HepG2 (cell line): ENCODE measurements around the gene STAT6. TPM values are rescaled to one million over a fixed set of nuclear protein-coding genes. Genes with fewer than 3 reads are reported as not detected.

ENCODE experiments used
- GTF2F1 ChIP-seq: fragments of 150-350 bp; IDR thresholded peaks from 2 replicates; pipeline ENCODE4 v1.6.1; 2014; ENCODE audit warnings: low read length
- GZF1 ChIP-seq: sonication (generic); formaldehyde crosslinking; IDR thresholded peaks from 2 replicates; pipeline ENCODE4 v1.5.1; 2020; ENCODE audit warnings: mild to moderate bottlenecking, missing genetic modification reagents
- NFE2L1 ChIP-seq: sonication (generic); formaldehyde crosslinking; IDR thresholded peaks from 2 replicates; pipeline ENCODE4 v1.4.0; 2020; ENCODE audit warnings: missing genetic modification reagents, mild to moderate bottlenecking, borderline replicate concordance
- POLR2AphosphoS2 ChIP-seq: IDR thresholded peaks from 2 replicates; pipeline ENCODE4 v1.6.1; 2011; ENCODE audit warnings: low read depth, low read length, improper control_type of control experiment
- SKIL ChIP-seq: sonication (generic); formaldehyde crosslinking; IDR thresholded peaks from 2 replicates; pipeline ENCODE4 v1.8.0; 2022; ENCODE audit warnings: missing genetic modification reagents, mild to moderate bottlenecking, moderate library complexity, borderline replicate concordance
- SP5 ChIP-seq: IDR thresholded peaks from 2 replicates; pipeline ENCODE4 v1.6.1; 2016; ENCODE audit warnings: low read depth, borderline replicate concordance
- TCF7 ChIP-seq: sonication (generic); IDR thresholded peaks from 2 replicates; pipeline ENCODE4 v1.6.1; 2016; ENCODE audit warnings: antibody characterized with exemption, low read depth
- ZBTB25 ChIP-seq: IDR thresholded peaks from 2 replicates; pipeline ENCODE4 v1.6.1; 2018; ENCODE audit warnings: missing genetic modification reagents
- ZNF510 ChIP-seq: sonication (generic); formaldehyde crosslinking; IDR thresholded peaks from 2 replicates; pipeline ENCODE4 v1.4.0; 2020; ENCODE audit warnings: low read depth, mild to moderate bottlenecking, missing genetic modification reagents
- ZNF589 ChIP-seq: sonication (generic); formaldehyde crosslinking; conservative IDR thresholded peaks from 2 replicates; pipeline ENCODE4 v1.8.0; 2022; ENCODE audit warnings: mild to moderate bottlenecking, moderate library complexity, missing genetic modification reagents
- ZNF709 ChIP-seq: sonication (generic); formaldehyde crosslinking; IDR thresholded peaks from 2 replicates; pipeline ENCODE4 v1.5.0; 2020; ENCODE audit warnings: mild to moderate bottlenecking, missing genetic modification reagents
- polyA plus RNA-seq, 8 experiments: library from polyadenylated mRNA; depleted of rRNA in 3 of 8; stranded (reverse) in 7 of 8; unstranded in 1 of 8; fragments of >200 nt; fragmentation: Illumina TruSeq in 4 of 8; extraction: Trizol in 4 of 8; gene quantifications; 2 replicates each; pipeline versions ENCODE4 v1.2.1 to v1.2.3, GENCODE V29; 2011 to 2016; ENCODE audit warnings: low read depth in 4 of 8, missing spikeins in 1 of 8, mixed read lengths in 1 of 8; ENCODE audit not compliant: insufficient read depth in 1 of 8
- total RNA-seq, 5 experiments: library from RNA; depleted of rRNA; stranded (reverse); fragments of >200 nt; fragmentation: Illumina TruSeq; extraction: Trizol; gene quantifications; 2 replicates each; pipeline ENCODE4 v1.2.3, GENCODE V29; 2016; ENCODE audit warnings: low read depth in 1 of 5
- TF ChIP-seq, protein P1 (sequence below): sonication (generic); formaldehyde crosslinking; conservative IDR thresholded peaks from 2 replicates; pipeline ENCODE4 v1.8.0; 2022; ENCODE audit warnings: low read depth, missing genetic modification reagents
- TF ChIP-seq, protein P2 (sequence below), 2 experiments: fragments of 450-650 bp in 1 of 2; sonication (generic) in 1 of 2; formaldehyde crosslinking in 1 of 2; IDR thresholded peaks; 2 replicates each; pipeline versions ENCODE4 v1.6.1 to v1.8.0; 2016 to 2022; ENCODE audit warnings: antibody characterized with exemption in 1 of 2, mild to moderate bottlenecking in 1 of 2, missing genetic modification reagents in 1 of 2

Gene STAT6
- total and polyA plus RNA-seq, 2 of the 13 experiments (the other 11 are each of a cell fraction or from before 2014, with no cell fraction given) = 28.0 to 62.2 TPM

DNA sequence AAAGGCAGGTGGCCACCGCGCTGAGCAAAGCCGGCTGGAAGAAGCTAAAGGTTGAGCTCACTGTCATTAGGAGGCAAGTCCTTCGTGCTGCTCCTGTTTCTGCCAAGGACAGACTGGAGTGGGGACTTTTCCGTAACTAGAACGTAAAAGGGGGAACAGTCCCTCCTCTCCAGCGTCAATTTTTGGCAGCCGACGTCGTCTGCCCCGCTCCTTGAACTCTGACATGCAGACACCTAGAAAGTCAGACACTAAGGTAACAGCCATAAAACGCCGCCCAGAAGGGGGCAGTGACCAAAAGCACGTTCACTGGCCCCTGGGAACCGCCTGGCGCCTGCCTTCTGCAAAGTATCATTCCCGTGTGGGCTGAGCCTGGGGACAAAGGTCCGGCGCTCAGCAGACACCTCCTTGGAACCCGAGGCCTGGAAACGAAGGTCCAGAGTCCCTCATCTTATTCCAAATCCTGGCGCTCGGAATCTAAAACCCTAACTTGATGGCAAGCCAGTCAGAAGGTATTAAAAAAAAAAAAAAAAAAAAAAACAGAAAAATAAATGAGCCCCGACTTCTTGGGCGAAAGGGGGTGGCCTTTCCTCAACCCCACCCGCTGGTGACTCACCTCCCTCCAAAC lies 16.1 kb upstream of the STAT6 start (continued):
- TF ChIP-seq, protein P1, sequence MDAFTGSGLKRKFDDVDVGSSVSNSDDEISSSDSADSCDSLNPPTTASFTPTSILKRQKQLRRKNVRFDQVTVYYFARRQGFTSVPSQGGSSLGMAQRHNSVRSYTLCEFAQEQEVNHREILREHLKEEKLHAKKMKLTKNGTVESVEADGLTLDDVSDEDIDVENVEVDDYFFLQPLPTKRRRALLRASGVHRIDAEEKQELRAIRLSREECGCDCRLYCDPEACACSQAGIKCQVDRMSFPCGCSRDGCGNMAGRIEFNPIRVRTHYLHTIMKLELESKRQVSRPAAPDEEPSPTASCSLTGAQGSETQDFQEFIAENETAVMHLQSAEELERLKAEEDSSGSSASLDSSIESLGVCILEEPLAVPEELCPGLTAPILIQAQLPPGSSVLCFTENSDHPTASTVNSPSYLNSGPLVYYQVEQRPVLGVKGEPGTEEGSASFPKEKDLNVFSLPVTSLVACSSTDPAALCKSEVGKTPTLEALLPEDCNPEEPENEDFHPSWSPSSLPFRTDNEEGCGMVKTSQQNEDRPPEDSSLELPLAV (CRISPR knock-in tag) = no peak
- TF ChIP-seq GZF1 (CRISPR knock-in tag) (no peak), ZNF709 (CRISPR knock-in tag) (no peak; the same call in 1 of the 2 replicates), NFE2L1 (CRISPR knock-in tag) (no peak), ZNF510 (CRISPR knock-in tag) (no peak), ZBTB25 (CRISPR knock-in tag) (0 out of 2 replicates have a peak, but pooled peaks have one; percentile 46), GTF2F1 (no peak), SP5 (no peak), TCF7 (peak; percentile 36; the same call in 1 of the 2 replicates), POLR2AphosphoS2 (no peak), ZNF589 (CRISPR knock-in tag) (no peak), SKIL (CRISPR knock-in tag) (peak; percentile 31; the same call in 1 of the 2 replicates)
- TF ChIP-seq, protein P2, sequence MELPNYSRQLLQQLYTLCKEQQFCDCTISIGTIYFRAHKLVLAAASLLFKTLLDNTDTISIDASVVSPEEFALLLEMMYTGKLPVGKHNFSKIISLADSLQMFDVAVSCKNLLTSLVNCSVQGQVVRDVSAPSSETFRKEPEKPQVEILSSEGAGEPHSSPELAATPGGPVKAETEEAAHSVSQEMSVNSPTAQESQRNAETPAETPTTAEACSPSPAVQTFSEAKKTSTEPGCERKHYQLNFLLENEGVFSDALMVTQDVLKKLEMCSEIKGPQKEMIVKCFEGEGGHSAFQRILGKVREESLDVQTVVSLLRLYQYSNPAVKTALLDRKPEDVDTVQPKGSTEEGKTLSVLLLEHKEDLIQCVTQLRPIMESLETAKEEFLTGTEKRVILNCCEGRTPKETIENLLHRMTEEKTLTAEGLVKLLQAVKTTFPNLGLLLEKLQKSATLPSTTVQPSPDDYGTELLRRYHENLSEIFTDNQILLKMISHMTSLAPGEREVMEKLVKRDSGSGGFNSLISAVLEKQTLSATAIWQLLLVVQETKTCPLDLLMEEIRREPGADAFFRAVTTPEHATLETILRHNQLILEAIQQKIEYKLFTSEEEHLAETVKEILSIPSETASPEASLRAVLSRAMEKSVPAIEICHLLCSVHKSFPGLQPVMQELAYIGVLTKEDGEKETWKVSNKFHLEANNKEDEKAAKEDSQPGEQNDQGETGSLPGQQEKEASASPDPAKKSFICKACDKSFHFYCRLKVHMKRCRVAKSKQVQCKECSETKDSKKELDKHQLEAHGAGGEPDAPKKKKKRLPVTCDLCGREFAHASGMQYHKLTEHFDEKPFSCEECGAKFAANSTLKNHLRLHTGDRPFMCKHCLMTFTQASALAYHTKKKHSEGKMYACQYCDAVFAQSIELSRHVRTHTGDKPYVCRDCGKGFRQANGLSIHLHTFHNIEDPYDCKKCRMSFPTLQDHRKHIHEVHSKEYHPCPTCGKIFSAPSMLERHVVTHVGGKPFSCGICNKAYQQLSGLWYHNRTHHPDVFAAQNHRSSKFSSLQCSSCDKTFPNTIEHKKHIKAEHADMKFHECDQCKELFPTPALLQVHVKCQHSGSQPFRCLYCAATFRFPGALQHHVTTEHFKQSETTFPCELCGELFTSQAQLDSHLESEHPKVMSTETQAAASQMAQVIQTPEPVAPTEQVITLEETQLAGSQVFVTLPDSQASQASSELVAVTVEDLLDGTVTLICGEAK (IDR thresholded peaks at IDR 0.05) = no peak
- TF ChIP-seq, protein P2 (CRISPR knock-in tag; IDR thresholded peaks at IDR 0.05) = no peak
